Stimulated activated CD4-positive, alpha-beta T cell treated with anti-CD3 and anti-CD28 coated beads, TNF-alpha, amount 100 ng/mL, for 4 hours (primary cell): Measurements from ENCODE around the gene SKI.
A peak's percentile ranks its signal among the peaks of the same experiment; 100 is the strongest.

Experiments
- DNase-seq, 3 experiments: peaks; one replicate each; pipeline ENCODE4 v3.0.0-alpha.2; 2020; ENCODE audit warnings: low read depth in 3 of 3

Gene SKI

GRCh38 chr1:2274929-2275475 lies 46.9 kb downstream of the SKI start:
- no peak for DNase-seq

- DNase-seq = no peak
Measured at GRCh38 chr1:2275796-2276536, 47.8 kb downstream of the SKI start.

- no peak for DNase-seq
Measured at GRCh38 chr1:2276803-2277580, 48.9 kb downstream of the SKI start.

- no peak for DNase-seq
Measured at GRCh38 chr1:2277741-2278488, 49.8 kb downstream of the SKI start.

GRCh38 chr1:2278591-2279209 lies 50.6 kb downstream of the SKI start:
- no peak for DNase-seq

GRCh38 chr1:2279210-2279639 lies 51.1 kb downstream of the SKI start:
- DNase-seq = no peak

- DNase-seq = no peak
Measured at GRCh38 chr1:2279817-2280216, 51.7 kb downstream of the SKI start.

- DNase-seq = no peak
Measured at GRCh38 chr1:2282556-2283270, 54.6 kb downstream of the SKI start.

GRCh38 chr1:2283371-2283990 lies 55.4 kb downstream of the SKI start:
- DNase-seq = no peak

- DNase-seq = no peak
Measured at GRCh38 chr1:2283991-2284895, 56.1 kb downstream of the SKI start.

GRCh38 chr1:2284932-2285331 lies 56.8 kb downstream of the SKI start:
- DNase-seq = no peak

- DNase-seq = no peak
Measured at GRCh38 chr1:2286923-2287322, 58.8 kb downstream of the SKI start.

GRCh38 chr1:2287649-2288048 lies 59.5 kb downstream of the SKI start:
- DNase-seq = no peak

GRCh38 chr1:2288311-2288710 lies 60.2 kb downstream of the SKI start:
- DNase-seq = no peak

- DNase-seq = no peak
Measured at GRCh38 chr1:2288816-2289536, 60.9 kb downstream of the SKI start.

GRCh38 chr1:2289607-2290006 lies 61.5 kb downstream of the SKI start:
- DNase-seq = no peak

GRCh38 chr1:2290171-2290578 lies 62.1 kb downstream of the SKI start:
- no peak for DNase-seq

- DNase-seq = peak in 2 of 3 experiments; percentile 70 to 74
Measured at GRCh38 chr1:2290595-2291510, 62.7 kb downstream of the SKI start.
